CD4-positive, alpha-beta T cell treated with Interleukin-1 beta for 1 hour (primary cell): Measurements from ENCODE around the gene IREB2.
"Not testable (repeated sequence)": the region's sequence is repeated elsewhere in the genome, so short reads cannot be mapped to it uniquely, and the experiment has no call there.

Source experiments
- DNase-seq, 2 donors: peaks; one replicate each; pipeline ENCODE4 v3.0.0-alpha.2; 2020 to 2022

Gene IREB2

GRCh38 chr15:78434711-78435110 is 3.3 kb upstream of the IREB2 start:
- not testable (repeated sequence) for DNase-seq

- no peak for DNase-seq
Measured at GRCh38 chr15:78437107-78437761, 782 bp upstream of the IREB2 start.

- DNase-seq = peak in 1 of 2 donors; percentile 18
Measured at GRCh38 chr15:78438619-78439285, 736 bp downstream of the IREB2 start.

- no peak for DNase-seq
Measured at GRCh38 chr15:78440375-78441373, 2.7 kb downstream of the IREB2 start.

GRCh38 chr15:78444255-78444654 is 6.2 kb downstream of the IREB2 start:
- DNase-seq = no peak

- no peak for DNase-seq
Measured at GRCh38 chr15:78445875-78446274, 7.9 kb downstream of the IREB2 start.

- DNase-seq = no peak
Measured at GRCh38 chr15:78446551-78446950, 8.5 kb downstream of the IREB2 start.

- DNase-seq = no peak
Measured at GRCh38 chr15:78448441-78449219, 10.6 kb downstream of the IREB2 start.

- no peak for DNase-seq
Measured at GRCh38 chr15:78449220-78449999, 11.4 kb downstream of the IREB2 start.

GRCh38 chr15:78450285-78450858 is 12.4 kb downstream of the IREB2 start:
- no peak for DNase-seq

- no peak for DNase-seq
Measured at GRCh38 chr15:78452485-78452884, 14.5 kb downstream of the IREB2 start.

- DNase-seq = no peak
Measured at GRCh38 chr15:78453447-78453846, 15.4 kb downstream of the IREB2 start.

- peak; percentile 2 to 22 for DNase-seq
Measured at GRCh38 chr15:78454992-78455391, 17.0 kb downstream of the IREB2 start.

- DNase-seq = no peak
Measured at GRCh38 chr15:78455749-78456148, 17.7 kb downstream of the IREB2 start.

- no peak for DNase-seq
Measured at GRCh38 chr15:78456426-78456825, 18.4 kb downstream of the IREB2 start.

GRCh38 chr15:78457101-78457500 is 19.1 kb downstream of the IREB2 start:
- no peak for DNase-seq

- no peak for DNase-seq
Measured at GRCh38 chr15:78460737-78461136, 22.7 kb downstream of the IREB2 start.

- DNase-seq = peak in 1 of 2 donors; percentile 35
Measured at GRCh38 chr15:78461171-78461888, 23.3 kb downstream of the IREB2 start.

GRCh38 chr15:78469031-78469430 is 31.0 kb downstream of the IREB2 start:
- no peak for DNase-seq

- no peak for DNase-seq
Measured at GRCh38 chr15:78477295-78477694, 39.3 kb downstream of the IREB2 start.

GRCh38 chr15:78479650-78480049 is 41.6 kb downstream of the IREB2 start:
- DNase-seq = no peak
